ENCODE results near the gene SERPINA3.

- TF ChIP-seq CTCF (optimal IDR thresholded peaks at IDR 0.05 in 1 of 3, IDR thresholded peaks at IDR 0.05 in 1 of 3, conservative IDR thresholded peaks at IDR 0.05 in 1 of 3; ENCODE audit: extremely low read depth in 1 of 3, insufficient read depth in 2 of 3, low read length in 3 of 3) (no peak), EZH2 (IDR thresholded peaks at IDR 0.05; ENCODE audit: low read length) (no peak)
These were observed 47.8 kb upstream of the SERPINA3 start for GRCh38 chr14:94564381-94564780.
